Effector memory CD8-positive, alpha-beta T cell (primary cell): Measurements from ENCODE around the gene ZNF619.
"Not testable (repeated sequence)": the region's sequence is repeated elsewhere in the genome, so short reads cannot be mapped to it uniquely, and the experiment has no call there.

ENCODE experiments used
- ATAC-seq: fragments of 150-1000 bp; cut with Tn5 transposase; replicated peaks from 2 replicates; pipeline ENCODE4 v1.10.0; 2021; ENCODE audit warnings: mild to moderate bottlenecking, moderate library complexity
- DNase-seq, 3 experiments: peaks; one replicate each; pipeline ENCODE4 v3.0.0; 2021
- H3K27ac Mint-ChIP-seq, 2 donors: one replicate each; pipeline ENCODE4 v1.8.0; 2022; ENCODE audit warnings: mild to moderate bottlenecking in 2 of 2, mixed read lengths in 2 of 2, moderate library complexity in 2 of 2
- H3K27me3 Mint-ChIP-seq, 2 donors: one replicate each; pipeline ENCODE4 v1.8.0; 2022; ENCODE audit warnings: mixed read lengths in 2 of 2
- H3K36me3 Mint-ChIP-seq: one replicate; pipeline ENCODE4 v1.8.0; 2022; ENCODE audit warnings: mild to moderate bottlenecking, moderate library complexity, mixed read lengths; ENCODE audit not compliant: insufficient read depth
- H3K4me1 Mint-ChIP-seq, 2 donors: one replicate each; pipeline ENCODE4 v1.8.0; 2022; ENCODE audit warnings: low read depth in 2 of 2, mixed read lengths in 2 of 2
- H3K4me3 Mint-ChIP-seq, 2 donors: one replicate each; pipeline ENCODE4 v1.8.0; 2022; ENCODE audit warnings: mild to moderate bottlenecking in 2 of 2, mixed read lengths in 2 of 2, moderate library complexity in 2 of 2
- H3K9me3 Mint-ChIP-seq, 2 donors: one replicate each; pipeline ENCODE4 v1.8.0; 2022; ENCODE audit warnings: mixed read lengths in 2 of 2

Gene ZNF619

GRCh38 chr3:40456940-40457823 is 19.7 kb upstream of the ZNF619 start, which contains the start of gene RPL14:
Gene RPL14 (plus strand): TSS chr3:40457339. CDS start chr3:40457472, 133 bp downstream.
- no peaks in the 10 kb centered on the region for H3K27me3 Mint-ChIP-seq
- peaks cover 24 to 34% of the 10 kb centered on the region in 2 donors for H3K4me1 Mint-ChIP-seq
- peaks cover 65% of the 10 kb centered on the region for H3K36me3 Mint-ChIP-seq
- peaks cover 0 to 3% of the 10 kb centered on the region in 2 donors for H3K9me3 Mint-ChIP-seq
- H3K27ac Mint-ChIP-seq = peak within 1 kb of the TSS; percentile 94 to 98
- H3K4me3 Mint-ChIP-seq = peak within 1 kb of the TSS; percentile 91 to 94
- DNase-seq = peak; percentile 93 to 94 (median 94)
- peak; percentile 69 for ATAC-seq

DNA sequence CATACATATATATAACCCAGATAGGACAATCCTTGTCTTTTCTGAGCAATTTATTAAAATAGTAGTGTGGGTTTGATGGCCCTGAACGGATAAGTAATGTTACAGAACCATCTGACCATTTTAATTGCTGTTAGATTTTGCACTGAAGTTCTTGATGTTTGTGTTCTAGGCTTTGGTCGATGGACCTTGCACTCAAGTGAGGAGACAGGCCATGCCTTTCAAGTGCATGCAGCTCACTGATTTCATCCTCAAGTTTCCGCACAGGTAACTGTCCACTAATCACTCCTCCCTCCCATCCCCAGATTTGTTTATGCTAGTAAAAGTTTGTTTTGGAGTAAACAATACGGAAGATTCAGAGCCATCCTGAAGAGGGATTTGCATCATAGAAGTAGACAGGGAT is 18.4 kb upstream of the ZNF619 start:
- H3K27me3 Mint-ChIP-seq = no peaks in the 10 kb centered on the region
- peaks cover 0 to 3% of the 10 kb centered on the region in 2 donors for H3K9me3 Mint-ChIP-seq
- peak overlapping the region; percentile 91 to 94 for H3K4me3 Mint-ChIP-seq
- peak overlapping the region; percentile 94 to 98 for H3K27ac Mint-ChIP-seq
- ATAC-seq (no peak), DNase-seq (no peak)
- H3K4me1 Mint-ChIP-seq = peaks cover 14 to 25% of the 10 kb centered on the region in 2 donors
- H3K36me3 Mint-ChIP-seq = peaks cover 70% of the 10 kb centered on the region

GRCh38 chr3:40460481-40460880 is 16.4 kb upstream of the ZNF619 start:
- Mint-ChIP-seq H3K36me3 (peaks cover 81% of the 10 kb centered on the region), H3K4me1 (peaks cover 22 to 34% of the 10 kb centered on the region in 2 donors)
- not testable (repeated sequence) for H3K27me3 Mint-ChIP-seq, H3K9me3 Mint-ChIP-seq, ATAC-seq, DNase-seq, H3K27ac Mint-ChIP-seq, H3K4me3 Mint-ChIP-seq

DNA sequence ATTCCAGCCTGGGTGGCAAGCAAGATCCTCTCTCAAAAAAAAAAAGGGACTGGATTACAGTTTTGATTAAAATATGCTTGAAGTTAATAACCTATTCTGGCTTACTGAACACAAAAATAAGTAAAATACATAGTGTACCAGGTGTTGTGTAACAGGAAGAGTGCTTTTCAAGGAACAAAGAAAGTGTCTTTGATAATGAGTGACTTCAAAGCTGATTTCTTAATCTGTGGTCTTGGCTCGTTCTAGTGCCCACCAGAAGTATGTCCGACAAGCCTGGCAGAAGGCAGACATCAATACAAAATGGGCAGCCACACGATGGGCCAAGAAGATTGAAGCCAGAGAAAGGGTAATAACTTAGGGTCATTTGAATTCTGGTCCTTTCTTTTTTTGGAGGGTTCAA is 15.8 kb upstream of the ZNF619 start:
- no peak for DNase-seq
- no peak overlapping the region for H3K4me3 Mint-ChIP-seq
- peaks cover 21 to 34% of the 10 kb centered on the region in 2 donors for H3K4me1 Mint-ChIP-seq
- peak overlapping the region in 1 of 2 donors; percentile 25 for H3K27ac Mint-ChIP-seq
- H3K36me3 Mint-ChIP-seq = peaks cover 83% of the 10 kb centered on the region
- no peaks in the 10 kb centered on the region for H3K27me3 Mint-ChIP-seq
- no peak for ATAC-seq
- H3K9me3 Mint-ChIP-seq = peaks cover 0 to 1% of the 10 kb centered on the region in 2 donors

DNA sequence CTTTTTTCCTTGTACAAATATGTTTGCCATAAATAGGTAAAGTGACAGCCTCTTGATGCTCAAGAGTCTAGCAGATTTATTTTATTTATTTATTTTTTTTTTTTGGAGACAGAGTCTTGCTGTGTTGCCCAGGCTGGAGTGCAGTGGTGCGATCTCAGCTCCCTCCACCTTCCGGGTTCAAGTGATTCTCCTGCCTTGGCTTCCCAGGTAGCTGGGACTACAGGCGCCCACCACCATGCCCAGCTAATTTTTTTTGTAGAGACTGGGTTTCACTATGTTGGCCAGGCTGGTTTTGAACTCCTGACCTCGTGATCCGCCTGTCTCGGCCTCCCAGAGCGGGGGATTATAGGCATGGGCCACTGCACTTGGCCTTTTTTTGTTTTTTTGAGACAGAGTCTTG is 14.1 kb upstream of the ZNF619 start:
- not testable (repeated sequence) for DNase-seq, H3K9me3 Mint-ChIP-seq, H3K27me3 Mint-ChIP-seq, ATAC-seq, H3K4me3 Mint-ChIP-seq
- H3K4me1 Mint-ChIP-seq = peaks cover 16 to 25% of the 10 kb centered on the region in 2 donors
- peak overlapping the region in 1 of 2 donors; percentile 55 for H3K27ac Mint-ChIP-seq
- peaks cover 70% of the 10 kb centered on the region for H3K36me3 Mint-ChIP-seq

DNA sequence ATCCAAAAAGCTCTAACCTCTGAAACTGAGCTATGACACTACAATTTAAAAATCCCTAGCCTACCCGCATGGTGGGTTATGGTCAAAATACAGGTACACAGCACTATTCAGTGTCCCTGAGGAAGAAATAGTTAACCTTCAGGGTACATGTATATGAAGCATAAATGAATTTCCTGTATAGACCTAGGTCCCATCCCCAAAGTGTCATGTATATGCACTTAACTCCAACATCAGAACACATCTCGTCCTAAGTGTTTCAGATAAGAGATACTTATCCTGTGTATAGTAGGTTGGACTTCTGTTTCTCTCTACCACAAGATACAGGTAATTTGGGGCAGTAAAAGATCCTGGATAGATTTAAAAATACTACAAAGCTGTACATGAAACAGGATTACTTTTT is 13.3 kb upstream of the ZNF619 start:
- DNase-seq (no peak), ATAC-seq (no peak)
- Mint-ChIP-seq H3K4me1 (peaks cover 11 to 17% of the 10 kb centered on the region in 2 donors), H3K4me3 (no peak overlapping the region), H3K9me3 (no peaks in the 10 kb centered on the region), H3K27ac (peak overlapping the region in 1 of 2 donors; percentile 55), H3K27me3 (no peaks in the 10 kb centered on the region), H3K36me3 (peaks cover 64% of the 10 kb centered on the region)

- peaks cover 54% of the 10 kb centered on the region for H3K36me3 Mint-ChIP-seq
- peak; percentile 14 to 32 (median 18) for DNase-seq
Measured at GRCh38 chr3:40464339-40465110, 12.4 kb upstream of the ZNF619 start.

DNA sequence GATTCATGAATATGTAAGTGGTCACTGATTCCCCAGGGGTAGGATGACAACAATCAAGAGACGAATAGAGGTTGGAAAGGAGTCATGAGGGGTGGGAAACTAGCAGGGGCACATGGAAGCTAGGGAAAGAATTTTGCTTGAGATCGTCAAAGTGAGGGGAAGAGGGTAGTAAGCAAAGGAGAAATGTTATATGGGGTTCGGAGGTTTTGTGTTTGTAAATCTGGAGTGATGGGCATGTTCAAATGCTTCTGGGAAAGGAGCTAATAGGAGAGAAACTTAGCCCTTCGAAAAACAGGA is 11.9 kb upstream of the ZNF619 start:
- ATAC-seq = no peak
- Mint-ChIP-seq H3K27me3 (no peaks in the 10 kb centered on the region), H3K4me1 (peaks cover 11 to 16% of the 10 kb centered on the region in 2 donors), H3K4me3 (no peak overlapping the region), H3K36me3 (peaks cover 49% of the 10 kb centered on the region), H3K27ac (peak overlapping the region; percentile 32 to 55), H3K9me3 (no peaks in the 10 kb centered on the region)
- DNase-seq = no peak

More at GRCh38 chr3:40464339-40465110, 12.4 kb upstream of the ZNF619 start:
- peak overlapping the region; percentile 0 to 51 for H3K4me3 Mint-ChIP-seq
- peaks cover 11 to 16% of the 10 kb centered on the region in 2 donors for H3K4me1 Mint-ChIP-seq
- no peaks in the 10 kb centered on the region for H3K9me3 Mint-ChIP-seq
- ATAC-seq = peak; percentile 99
- no peaks in the 10 kb centered on the region for H3K27me3 Mint-ChIP-seq
- peak overlapping the region; percentile 32 to 55 for H3K27ac Mint-ChIP-seq

- Mint-ChIP-seq H3K36me3 (peaks cover 45% of the 10 kb centered on the region), H3K27ac (peak overlapping the region; percentile 32 to 55), H3K4me1 (peaks cover 11 to 12% of the 10 kb centered on the region in 2 donors), H3K27me3 (no peaks in the 10 kb centered on the region), H3K4me3 (no peak overlapping the region), H3K9me3 (no peaks in the 10 kb centered on the region)
- ATAC-seq (no peak), DNase-seq (no peak)
Measured at GRCh38 chr3:40465456-40465855, 11.5 kb upstream of the ZNF619 start.

DNA sequence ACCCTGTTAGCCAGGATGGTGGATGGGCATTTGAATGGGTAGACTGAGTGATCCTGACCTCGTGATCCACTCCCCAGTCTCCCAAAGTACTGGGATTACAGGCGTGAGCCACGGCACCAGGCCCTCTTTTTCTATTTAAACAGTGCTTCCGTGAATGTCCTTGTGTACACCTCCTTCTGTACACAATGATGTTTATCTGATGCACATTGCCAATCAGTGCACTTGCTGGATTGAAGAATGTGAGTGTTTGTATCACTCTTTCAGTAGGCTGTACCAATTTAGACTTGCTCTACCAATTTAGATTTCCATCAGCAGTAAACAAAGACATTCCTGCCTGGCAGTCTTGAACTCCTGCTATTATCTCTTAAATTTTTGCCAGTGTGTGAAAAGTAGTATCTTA is 8.9 kb upstream of the ZNF619 start:
- Mint-ChIP-seq H3K9me3 (no peaks in the 10 kb centered on the region), H3K4me3 (no peak overlapping the region), H3K27ac (no peak overlapping the region), H3K36me3 (peaks cover 19% of the 10 kb centered on the region), H3K27me3 (no peaks in the 10 kb centered on the region), H3K4me1 (peaks cover 11 to 12% of the 10 kb centered on the region in 2 donors)
- no peak for DNase-seq
- no peak for ATAC-seq

DNA sequence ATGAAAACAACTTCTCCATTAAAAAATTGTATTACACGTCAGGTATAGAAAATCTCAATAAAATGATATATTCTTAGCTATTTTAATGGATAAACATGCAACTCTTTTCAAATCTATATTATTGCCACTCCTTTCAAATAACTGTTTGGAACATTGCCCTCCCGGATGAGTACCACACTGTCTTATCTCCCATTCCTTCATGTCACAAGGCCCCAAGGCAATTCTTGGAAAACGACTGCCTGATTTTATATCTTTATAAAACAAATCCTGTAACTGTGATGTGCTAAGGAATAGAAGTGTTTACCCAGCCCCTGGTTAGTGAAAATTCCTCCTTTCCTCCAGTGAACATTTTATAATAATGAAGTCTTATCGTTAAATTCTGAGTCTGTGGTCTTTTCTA is 6.2 kb upstream of the ZNF619 start:
- Mint-ChIP-seq H3K4me3 (no peak overlapping the region), H3K9me3 (no peaks in the 10 kb centered on the region), H3K27me3 (no peaks in the 10 kb centered on the region), H3K36me3 (peaks cover 3% of the 10 kb centered on the region), H3K27ac (no peak overlapping the region), H3K4me1 (no peaks in the 10 kb centered on the region)
- no peak for DNase-seq
- ATAC-seq = no peak

- DNase-seq = no peak
Measured at GRCh38 chr3:40477666-40478065, 744 bp downstream of the ZNF619 start.

GRCh38 chr3:40487172-40487571 is 10.2 kb downstream of the ZNF619 start:
- Mint-ChIP-seq H3K27me3 (no peaks in the 10 kb centered on the region), H3K4me3 (no peak overlapping the region), H3K27ac (no peak overlapping the region), H3K4me1 (peaks cover 5 to 11% of the 10 kb centered on the region in 2 donors), H3K9me3 (peaks cover 5 to 7% of the 10 kb centered on the region in 2 donors), H3K36me3 (peaks cover 8% of the 10 kb centered on the region)
- ATAC-seq (no peak), DNase-seq (no peak)

More at GRCh38 chr3:40477666-40478065, 744 bp downstream of the ZNF619 start:
- no peaks in the 10 kb centered on the region for H3K9me3 Mint-ChIP-seq
- ATAC-seq = no peak
- H3K27me3 Mint-ChIP-seq = no peaks in the 10 kb centered on the region
- peak overlapping the region; percentile 93 to 96 for H3K4me3 Mint-ChIP-seq
- peaks cover 8% of the 10 kb centered on the region for H3K36me3 Mint-ChIP-seq
- H3K4me1 Mint-ChIP-seq = peaks cover 25 to 35% of the 10 kb centered on the region in 2 donors
- peak overlapping the region; percentile 98 to 99 for H3K27ac Mint-ChIP-seq
